ENCODE data around the gene VASH1.
"Not testable (repeated sequence)": the region's sequence is repeated elsewhere in the genome, so short reads cannot be mapped to it uniquely, and the experiment has no call there.

VASH1 gene

DNA sequence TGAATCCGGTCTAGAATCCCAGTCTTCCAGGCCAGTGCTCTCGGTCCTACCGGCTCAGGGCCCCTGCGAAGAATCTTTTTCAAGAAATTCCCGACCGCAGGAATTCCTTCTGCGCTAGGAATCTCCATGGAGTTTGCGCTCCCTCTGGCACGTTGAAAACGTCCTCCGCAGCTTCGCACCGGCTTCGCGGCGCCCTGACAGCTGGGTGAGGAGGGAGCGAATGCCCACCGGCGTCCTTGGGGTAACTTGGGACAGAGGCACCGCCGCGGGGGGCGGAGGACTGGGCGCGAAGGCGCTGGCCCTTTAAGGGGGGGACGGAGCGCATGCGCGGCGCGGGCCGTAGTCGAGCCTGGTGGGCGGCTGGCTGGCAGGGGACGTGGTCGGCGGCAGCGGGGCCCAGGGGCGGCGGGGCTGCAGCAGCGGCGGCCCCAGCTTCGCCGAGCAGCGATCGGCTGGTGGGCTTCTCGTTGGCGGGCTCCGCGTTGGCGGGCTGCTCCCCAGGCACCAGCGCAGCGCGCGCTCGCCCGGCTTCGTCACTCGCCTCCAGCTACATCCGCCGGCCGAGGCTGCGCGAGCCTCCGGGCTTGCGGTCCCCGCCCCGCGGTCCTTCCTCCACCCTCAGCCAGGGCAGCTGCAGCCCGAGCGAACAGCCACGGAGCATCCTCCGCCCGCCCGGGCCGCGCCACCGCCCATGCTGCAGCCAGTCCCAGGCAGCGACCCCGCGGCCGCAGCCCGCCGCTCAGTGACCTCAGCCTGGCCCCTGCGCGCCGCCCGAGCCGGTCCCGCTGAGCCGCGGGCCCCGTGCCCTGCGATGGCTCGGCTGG lies at the start of gene VASH1:
Gene VASH1 (plus strand): TSS at position 333 of the 824 bp plus-strand sequence. CDS start 1,354 bp downstream, outside the sequence.
- DNase-seq = peak in 45 of 56 donors; percentile 38 to 82 (median 67)

DNA sequence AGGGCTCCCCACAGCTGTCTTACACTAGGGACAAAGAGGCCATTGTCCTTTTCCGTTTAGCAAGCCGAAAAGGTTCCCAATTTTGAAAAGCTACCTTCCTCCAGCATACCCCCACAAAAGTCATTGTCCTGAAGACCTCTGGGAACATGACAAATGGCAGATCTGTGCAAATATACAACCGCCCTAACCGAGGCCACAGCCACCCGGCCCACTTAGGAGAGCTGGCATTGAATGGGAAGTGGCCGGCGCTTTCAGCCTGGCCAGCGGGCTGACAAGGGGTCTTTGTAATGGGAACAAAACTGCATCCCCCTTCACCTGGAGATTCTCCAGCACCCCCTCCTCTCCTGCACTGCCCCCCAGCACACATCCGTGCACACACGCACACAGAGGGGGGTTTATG lies 48.1 kb upstream of the VASH1 start:
- peak in 1 of 56 donors; percentile 8 for DNase-seq

DNA sequence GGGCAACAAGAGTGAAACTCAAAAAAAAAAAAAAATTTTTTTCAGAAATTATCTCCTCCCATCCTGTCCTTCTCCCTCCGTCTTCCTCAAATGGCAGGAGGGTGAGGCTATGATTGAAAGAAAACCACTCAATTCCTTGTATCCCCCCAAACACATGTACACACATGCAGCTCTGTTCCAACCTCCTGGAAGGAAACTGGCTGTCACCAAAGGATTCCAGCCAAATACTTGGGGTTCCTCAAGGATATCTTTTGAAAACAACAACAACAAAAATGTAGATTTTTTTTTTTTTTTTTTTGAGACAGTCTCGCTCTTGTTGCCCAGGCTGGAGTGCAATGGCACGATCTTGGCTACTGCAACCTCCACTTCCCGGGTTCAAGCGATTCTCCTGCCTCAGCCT lies 46.8 kb upstream of the VASH1 start:
- no peak for DNase-seq

DNA sequence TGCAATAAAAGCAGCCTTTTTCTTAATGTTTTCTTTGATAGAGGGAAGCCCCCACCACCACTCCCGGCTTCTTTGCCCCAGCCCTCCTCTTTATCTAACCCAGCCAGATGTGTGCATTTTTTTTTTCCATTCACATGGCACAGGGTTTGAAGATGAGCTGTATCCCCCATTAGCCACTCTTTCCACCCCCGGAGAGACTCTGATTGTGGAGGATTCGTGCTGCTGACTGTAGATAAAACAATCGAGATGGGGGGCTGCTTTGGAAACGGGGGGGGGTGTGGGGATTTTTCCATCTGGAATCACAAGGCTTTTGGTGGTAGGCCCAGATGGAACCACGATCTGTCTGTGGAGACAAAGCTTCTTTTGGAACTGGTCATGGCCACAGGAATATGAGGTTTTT lies 46.2 kb upstream of the VASH1 start:
- no peak for DNase-seq

DNA sequence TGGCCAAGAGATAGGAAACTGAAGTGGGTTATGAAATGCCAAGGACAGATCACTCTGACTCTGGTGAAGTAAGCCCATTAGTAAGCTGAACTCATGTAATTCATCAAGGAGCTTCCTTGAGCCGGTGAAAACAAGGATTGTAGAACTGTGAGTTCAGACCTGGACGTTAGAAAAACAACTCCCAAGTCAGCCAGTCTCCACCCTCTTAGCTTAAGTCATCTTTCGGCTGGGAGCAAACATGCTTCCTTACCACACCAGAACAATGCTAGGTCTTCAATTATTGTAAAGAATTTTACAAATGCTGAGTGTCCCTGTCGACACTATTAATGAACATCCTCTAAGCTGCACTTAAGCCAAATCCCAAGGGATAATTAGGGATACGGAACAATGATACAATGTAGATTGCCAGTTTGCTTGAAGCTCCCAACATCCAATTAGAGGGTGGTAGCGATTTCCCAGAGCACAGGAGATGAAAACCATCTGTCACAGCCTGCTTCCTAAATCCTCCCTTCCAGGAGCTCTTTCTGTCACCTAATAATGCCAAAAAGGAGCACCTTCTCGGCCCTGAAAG lies 45.7 kb upstream of the VASH1 start:
- no peak for DNase-seq

DNA sequence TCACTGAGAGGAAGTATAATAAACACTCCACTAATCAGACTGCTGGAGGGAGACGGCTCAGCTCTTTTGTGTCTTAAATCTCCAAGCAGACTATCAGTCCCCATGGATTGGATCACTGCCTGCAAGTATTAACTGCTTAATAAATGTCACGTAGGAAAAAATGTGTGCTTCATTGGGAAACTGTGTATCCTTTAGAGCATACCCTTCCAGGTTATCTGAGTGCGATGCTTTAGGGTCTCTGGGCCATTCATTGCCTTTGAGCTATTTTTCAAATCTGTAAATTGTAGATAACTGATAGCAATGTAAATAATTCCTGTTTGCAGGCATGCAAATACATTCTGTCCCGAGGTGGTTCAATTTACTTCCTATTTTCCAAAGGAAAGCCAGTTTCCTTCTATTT lies 45.0 kb upstream of the VASH1 start:
- no peak for DNase-seq

DNA sequence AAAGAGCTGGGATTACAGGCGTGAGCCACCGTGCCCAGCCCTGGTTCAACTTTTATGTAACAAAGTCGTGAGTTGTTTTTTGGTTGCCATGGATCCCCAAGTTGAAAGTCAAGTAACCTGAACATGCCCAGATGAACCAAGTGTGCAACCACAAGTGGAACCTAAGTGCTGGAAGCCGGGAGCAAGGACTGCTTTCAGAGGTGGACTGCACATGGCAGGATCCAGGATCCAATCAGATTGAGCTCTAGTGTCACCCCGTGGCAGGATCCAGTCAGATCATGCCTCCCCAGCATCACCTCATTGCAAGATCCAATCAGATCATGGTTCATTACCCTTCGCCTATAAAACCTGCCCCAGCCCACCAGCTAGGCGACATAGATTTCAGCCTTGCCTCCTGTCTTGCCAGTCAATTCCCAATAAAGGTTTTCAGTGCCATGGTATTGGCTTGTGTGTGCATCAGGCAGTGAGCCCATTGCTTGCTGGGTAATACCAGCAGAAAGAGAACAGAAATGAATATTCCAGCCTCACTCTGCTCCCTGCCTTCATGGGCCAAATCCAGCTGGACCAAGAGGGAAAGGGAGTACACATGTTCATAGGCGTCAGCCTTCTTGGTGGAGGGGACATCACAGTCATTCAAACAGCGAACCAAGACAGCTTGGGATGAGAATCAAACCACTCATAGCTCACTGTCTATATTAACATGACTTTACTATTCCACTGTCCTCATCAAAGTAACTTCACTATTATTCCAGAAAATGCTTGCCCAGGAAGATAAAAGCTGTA lies 43.6 kb upstream of the VASH1 start:
- DNase-seq = no peak

DNA sequence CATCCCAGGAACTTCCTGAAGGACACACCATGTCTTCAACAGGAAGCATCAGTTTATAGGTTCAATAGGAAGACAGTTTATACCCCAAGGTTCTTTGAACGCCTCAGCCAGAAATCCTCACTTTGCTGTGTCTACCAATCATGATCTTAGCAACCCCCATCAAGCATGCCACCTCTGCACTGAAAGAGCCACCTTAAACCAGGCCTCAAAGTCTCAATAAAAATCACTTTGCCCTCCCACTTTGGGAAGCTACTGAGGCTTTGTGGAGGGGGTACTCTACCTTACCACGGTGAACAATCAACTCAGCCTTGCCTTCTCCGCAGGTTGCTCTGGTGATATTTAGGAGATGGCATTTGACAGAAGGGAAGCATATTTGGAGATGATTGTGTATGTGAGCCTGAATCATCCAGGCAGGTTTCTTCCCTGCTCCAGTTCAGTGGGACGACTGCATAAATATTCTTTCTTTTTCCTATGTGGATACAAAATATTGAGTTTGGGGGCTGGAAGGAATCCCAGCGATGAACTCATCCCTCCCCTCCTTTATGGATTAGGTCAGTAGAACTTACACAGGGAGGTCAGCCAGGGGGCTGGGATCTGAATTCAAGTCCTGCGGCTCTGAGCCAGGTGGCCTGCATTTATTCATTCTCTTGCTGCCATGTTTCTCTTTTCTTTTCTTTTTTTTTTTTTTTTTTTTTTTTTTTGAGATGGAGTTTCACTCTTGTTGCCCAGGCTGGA lies 42.8 kb upstream of the VASH1 start:
- no peak for DNase-seq

DNA sequence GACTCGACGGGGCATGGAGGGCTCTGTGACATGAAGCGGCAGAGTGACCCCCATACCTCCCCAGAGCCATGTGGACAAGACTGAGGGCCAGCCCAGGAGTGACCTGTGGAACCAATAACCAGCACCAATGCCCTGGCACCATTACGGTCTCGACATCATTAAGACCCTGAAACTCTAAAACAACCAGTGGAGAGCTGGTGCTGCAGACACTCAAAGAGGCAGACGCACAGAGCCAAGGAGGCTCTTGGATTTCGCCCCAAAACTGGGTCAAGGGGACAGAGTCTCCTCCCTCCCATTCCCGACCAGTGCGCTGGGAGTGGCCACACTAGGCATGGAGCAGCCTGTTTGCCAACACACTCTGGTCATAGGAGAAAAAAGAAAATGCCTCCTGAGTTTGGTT lies 41.6 kb upstream of the VASH1 start:
- DNase-seq = no peak

DNA sequence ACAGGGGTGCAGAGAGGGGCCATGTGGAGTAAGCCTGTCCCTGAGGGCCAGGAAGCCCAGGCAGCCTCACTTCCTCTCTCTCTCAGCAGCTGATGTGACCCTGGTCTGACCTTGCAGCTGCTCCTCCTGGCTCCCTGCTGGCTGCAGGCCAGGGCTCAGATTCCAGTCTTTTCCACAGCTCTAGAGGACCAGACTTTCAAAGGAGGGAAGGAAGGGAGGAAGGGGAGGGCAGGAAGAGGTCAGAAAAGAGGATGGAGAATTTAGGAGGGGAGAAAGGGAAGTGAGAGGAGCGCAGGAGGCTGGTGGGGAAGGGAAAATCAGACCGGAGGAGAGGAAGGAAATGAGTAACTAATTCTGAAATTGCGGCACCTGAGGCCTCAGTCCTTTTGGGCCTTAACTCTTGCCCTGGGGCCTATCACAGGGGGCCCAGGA lies 40.9 kb upstream of the VASH1 start:
- peak in 10 of 56 donors; percentile 5 to 39 (median 24) for DNase-seq

DNA sequence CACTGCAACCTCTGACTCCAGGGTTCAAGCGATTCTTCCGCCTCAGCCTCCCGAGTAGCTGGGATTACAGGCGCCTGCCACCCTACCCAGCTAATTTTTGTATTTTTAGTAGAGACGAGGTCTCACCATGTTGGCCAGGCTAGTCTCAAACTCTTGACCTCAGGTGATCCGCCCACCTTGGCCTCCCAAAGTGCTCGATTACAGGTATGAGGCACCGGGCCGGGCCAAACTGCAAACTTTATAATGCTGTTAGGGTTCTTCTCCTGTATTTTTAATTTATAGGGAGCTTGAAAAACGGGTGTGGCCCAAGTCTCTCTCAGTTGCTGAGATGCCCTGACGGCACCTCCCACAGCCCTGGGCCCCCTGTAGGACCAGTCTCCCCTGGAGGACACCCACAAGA lies 39.8 kb upstream of the VASH1 start:
- not testable (repeated sequence) for DNase-seq

DNA sequence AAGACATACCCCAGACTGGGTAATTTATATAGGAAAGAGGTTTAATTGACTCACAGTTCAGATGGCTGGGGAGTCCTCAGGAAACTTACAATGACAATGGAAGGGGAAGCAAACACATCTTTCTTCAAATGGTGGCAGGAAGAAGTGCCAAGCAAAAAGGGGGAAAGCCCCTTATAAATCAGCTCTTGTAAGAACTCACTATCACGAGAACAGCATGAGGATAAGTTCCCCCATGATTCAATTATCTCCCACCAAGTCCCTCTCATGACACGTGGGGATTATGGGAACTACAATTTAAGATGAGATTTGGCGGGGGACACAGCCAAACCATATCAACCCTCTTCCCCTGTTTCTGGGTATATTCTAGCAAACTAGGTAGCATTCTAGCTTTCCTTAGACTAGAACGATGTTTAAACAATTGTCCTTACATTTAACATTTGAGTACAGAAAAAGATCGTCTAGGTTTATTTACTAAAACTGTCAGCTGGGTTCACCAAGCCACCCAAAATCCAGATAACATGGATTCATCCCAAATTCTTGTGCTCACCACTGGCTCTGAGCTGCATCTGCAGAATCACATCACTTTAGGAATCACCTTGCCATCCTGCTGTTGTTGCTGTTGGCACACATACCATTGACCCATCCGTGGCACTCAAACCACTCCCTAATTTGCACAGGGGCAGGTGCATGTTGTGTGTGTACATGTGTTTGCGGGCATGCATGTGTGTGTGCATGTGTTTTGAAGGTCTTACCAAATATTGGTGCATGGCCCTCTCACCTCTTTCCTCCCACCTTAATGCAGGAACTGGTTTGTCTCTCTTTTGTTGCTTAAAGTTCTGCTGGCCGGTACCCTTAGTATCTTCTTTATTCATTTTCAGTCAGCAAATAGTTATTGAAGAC lies 36.4 kb upstream of the VASH1 start:
- no peak for DNase-seq

DNA sequence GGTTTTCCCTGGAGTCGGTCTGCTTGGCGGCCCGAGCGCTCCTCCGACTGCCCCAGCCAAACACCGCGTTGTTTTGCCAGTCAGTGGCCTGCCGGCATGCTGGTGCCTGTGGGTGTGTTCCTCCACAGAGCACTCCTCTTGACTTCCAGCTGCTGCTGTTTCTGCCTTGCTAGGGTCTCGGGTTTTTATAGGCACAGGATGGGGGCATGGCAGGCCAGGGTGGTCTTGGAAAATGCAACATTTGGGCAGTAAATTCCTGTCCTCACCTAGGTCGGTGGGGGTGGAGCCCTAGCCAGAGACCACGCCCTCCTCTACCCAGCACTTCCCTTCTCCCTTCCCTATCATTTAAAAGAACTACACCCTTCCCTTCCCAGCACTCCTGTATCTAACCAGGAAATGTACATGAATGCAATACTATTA lies 34.7 kb upstream of the VASH1 start:
- no peak for DNase-seq

DNA sequence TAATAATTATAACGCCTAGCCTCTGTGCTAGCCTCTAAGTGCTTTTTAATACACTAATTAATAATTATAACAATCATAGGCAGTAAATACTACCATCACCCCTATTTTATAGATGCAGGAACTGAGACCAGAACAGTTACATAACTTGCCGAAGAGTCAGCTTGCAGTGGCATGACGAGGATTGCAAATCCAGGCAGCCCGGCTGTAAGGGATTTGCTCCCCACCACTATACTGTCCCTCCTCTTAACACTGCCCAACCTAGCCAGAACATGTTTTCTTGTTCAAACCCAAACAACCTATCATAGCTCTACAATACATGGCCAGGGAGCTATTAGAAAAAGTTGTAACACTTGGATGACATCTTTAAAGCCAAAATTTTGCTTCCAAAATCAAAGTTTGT lies 33.9 kb upstream of the VASH1 start:
- DNase-seq = no peak

DNA sequence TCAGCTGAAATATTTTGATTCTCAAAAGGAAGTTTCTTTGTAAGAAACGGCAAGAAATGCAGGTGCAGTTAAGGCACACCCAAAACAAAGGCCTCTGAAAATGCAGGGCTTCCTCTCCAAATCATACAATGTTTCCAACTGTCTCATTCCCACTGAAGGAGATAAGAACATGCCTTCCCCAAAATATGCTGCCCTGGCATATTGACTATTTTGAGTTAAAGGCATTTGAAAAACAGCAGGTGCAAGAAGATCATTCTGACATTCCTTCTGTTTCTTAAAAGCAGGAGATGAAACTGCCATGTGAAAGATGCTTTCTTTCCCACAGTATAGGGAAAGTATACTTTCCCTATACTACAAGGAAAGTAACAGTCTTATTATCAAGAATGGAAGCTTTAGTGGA lies 33.4 kb upstream of the VASH1 start:
- DNase-seq = no peak

DNA sequence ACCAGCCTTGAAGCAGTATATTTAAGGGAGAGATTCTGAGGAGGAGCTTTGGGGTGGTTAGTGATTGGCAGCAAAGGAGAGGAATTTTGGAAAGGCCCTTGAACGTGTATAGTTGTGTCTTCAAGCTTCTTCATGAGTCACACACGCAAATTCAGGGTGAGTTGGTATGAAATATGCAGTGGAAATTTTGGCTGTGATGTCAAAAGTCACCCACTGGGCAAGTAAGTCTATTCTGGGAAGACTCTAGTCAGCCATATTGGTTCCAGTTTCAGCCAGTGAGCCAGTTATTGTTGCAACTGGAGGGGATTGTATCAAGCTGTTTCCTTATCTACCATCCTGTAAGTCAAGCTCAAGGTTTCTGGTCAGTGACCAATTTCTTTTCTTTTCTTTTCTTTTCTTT lies 32.0 kb upstream of the VASH1 start:
- no peak for DNase-seq

DNA sequence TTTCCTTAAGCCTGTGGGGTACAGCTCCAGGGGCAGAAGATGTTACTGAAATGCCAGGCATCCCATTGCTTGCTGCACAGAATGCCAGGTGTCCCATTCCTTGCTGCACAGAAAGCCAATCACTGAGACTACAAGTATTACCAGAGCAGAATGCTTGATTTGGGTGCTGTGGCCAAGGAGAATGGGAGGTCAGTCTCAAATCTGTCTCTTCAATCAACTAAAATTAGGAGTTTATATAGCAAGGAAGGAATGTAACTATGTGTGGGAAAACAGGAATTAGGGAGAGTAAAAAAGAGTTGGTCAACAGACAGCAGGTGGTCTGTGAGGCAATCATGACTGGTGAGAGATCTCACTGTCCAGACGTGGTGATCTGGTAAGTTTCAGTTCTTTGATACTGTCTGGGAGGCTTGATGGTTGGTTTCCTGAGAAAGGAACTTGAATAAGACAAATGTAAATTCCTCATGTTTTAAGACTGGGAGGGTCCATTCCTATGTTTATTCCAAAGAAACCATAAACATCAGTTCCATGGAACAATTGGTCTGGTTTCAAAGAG lies 31.2 kb upstream of the VASH1 start:
- peak in 1 of 56 donors; percentile 15 for DNase-seq

DNA sequence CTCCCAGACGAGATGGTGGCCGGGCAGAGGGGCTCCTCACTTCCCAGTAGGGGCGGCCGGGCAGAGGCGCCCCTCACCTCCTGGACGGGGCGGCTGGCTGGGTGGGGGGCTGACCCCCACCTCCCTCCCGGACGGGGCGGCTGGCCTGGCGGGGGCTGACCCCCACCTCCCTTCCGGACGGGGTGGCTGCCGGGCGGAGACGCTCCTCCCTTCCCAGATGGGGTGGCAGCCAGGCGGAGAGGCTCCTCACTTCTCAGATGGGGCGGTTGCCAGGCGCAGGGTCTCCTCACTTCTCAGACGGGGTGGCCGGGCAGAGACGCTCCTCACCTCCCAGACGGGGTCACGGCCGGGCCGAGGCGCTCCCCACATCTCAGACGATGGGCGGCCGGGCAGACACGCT lies 26.8 kb upstream of the VASH1 start:
- DNase-seq = not testable (repeated sequence)

DNA sequence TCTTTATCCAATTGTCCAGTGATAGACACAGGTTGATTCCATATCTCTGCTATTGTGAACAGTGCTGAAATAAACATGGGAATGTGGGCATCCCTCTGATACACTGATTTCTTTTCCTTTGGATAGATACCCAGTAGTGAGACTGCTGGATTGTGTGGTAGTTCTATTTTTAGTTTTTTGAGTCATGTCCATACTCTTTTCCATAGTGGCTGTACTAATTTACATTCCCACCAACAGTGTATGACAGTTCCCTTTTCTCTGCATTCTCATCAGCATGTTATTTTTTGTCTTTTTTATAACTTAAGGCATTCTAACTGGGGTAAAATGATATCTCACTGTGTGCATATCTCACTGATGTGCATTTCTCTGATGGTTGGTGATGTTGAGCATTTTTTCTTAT lies 24.8 kb upstream of the VASH1 start:
- DNase-seq = no peak

DNA sequence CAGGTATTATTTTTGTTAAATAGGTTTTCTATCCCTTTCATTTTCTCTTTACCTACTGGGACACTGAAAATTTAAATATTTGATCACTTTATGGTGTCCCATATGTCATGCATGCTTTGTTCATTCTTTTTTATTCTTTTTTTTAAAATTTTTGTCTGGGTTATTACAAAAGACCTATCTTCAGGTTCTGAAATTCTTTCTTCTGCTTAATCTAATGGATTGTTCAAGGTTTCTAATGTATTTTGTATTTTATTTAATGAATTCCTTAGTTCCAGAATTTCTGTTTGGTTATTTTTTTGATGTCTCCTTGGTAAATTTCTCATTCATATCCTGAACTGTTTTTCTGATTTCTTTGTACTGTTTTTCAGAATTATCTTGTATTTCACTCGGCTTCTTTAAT lies 20.2 kb upstream of the VASH1 start:
- DNase-seq = no peak
